ENCODE data around the gene EPYC.

DNA sequence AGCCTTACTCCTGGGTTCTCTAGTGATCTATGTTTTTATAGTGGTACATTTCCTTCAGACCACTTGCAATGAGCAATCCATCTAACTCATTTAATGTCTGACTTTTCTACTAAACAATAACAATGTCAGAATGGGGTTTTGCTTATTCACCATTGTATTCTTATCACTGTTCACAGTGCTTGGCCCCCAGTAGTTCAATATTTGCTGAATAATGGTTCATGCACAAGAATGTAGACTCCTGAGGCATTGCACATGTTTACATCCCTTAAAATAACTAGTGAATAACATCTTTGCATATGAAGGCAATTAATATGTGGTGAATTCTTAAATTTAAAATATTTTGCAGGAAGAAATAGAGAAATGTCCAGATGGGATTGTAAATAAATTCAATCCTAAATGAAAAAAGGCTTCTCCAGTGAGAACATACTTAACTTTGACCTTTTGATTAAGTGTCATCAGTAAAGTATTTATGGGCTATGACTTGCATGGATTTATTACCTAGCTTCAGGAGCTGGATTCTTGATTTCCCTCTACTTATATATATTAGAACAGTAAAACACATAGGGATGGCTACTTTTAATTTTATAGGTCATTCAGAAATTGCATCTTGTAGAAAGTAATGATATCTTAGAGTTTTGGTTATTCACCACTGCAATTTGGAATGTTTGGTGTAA is 53.2 kb downstream of the EPYC start:
- TF ChIP-seq, protein P1, sequence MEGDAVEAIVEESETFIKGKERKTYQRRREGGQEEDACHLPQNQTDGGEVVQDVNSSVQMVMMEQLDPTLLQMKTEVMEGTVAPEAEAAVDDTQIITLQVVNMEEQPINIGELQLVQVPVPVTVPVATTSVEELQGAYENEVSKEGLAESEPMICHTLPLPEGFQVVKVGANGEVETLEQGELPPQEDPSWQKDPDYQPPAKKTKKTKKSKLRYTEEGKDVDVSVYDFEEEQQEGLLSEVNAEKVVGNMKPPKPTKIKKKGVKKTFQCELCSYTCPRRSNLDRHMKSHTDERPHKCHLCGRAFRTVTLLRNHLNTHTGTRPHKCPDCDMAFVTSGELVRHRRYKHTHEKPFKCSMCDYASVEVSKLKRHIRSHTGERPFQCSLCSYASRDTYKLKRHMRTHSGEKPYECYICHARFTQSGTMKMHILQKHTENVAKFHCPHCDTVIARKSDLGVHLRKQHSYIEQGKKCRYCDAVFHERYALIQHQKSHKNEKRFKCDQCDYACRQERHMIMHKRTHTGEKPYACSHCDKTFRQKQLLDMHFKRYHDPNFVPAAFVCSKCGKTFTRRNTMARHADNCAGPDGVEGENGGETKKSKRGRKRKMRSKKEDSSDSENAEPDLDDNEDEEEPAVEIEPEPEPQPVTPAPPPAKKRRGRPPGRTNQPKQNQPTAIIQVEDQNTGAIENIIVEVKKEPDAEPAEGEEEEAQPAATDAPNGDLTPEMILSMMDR (conservative IDR thresholded peaks at IDR 0.05; ENCODE audit: low read depth, low read length) = no peak
- TF ChIP-seq EZH2 (IDR thresholded peaks at IDR 0.05; ENCODE audit: borderline replicate concordance, low read depth, low read length, poor library complexity, severe bottlenecking) = no peak
